ENCODE results near the gene CCDC27. TPM values are rescaled to one million over a fixed set of nuclear protein-coding genes. Genes with fewer than 3 reads are reported as not detected.

The CCDC27 gene
- total RNA-seq, 1 donor from 2014 or later = not detected

GRCh38 chr1:3779265-3779911 lies 27.1 kb downstream of the CCDC27 start:
- Histone ChIP-seq H3K4me1 (ENCODE audit: control insufficient read depth in 3 of 3, insufficient read depth in 3 of 3, low read length in 3 of 3) (peaks cover 15 to 25% (median 20%) of the 10 kb centered on the region in 3 donors), H3K9me3 (ENCODE audit: control insufficient read depth in 3 of 3, low read length in 3 of 3) (no peaks in the 10 kb centered on the region), H3K27ac (ENCODE audit: low read depth, low read length) (no peak overlapping the region)

DNA sequence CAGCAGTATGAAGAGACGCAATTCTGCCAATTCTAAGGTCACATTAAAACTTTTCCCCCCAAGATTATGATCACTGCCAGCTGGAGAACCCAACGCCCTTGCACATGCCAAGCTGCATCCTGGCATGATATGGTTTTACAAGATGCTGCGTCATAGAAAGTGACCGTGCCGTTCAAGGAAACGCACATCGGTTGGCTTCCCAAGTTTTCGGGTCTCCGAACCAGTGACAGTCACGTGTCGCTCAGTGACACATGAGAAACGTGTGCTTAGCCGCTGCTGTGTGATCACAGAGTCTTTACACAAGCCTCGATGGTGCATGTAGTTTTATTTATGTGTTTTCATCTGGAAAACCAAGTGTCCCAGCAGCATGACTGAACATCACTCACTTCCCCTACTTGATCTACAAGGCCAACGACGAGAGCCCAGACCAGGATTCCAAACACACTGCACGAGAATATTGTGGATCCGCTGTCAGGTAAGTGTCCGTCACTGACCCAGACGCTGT lies 27.7 kb downstream of the CCDC27 start:
- Histone ChIP-seq H3K4me1 (ENCODE audit: control insufficient read depth in 3 of 3, insufficient read depth in 3 of 3, low read length in 3 of 3) (peaks cover 15 to 24% (median 20%) of the 10 kb centered on the region in 3 donors), H3K36me3 (ENCODE audit: control insufficient read depth in 3 of 3, insufficient read depth in 3 of 3, low read length in 3 of 3) (peaks cover 50 to 61% (median 53%) of the 10 kb centered on the region in 3 donors)

More at GRCh38 chr1:3779265-3779911, 27.1 kb downstream of the CCDC27 start:
- H3K9ac ChIP-seq (ENCODE audit: low read depth in 1 of 3, low read length in 3 of 3) = peak overlapping the region in 1 of 3 donors; percentile 40
- H3K36me3 ChIP-seq (ENCODE audit: control insufficient read depth in 3 of 3, insufficient read depth in 3 of 3, low read length in 3 of 3) = peaks cover 48 to 56% (median 48%) of the 10 kb centered on the region in 3 donors
- H3K4me3 ChIP-seq (ENCODE audit: low read length in 3 of 3) = no peak overlapping the region
- H3K27me3 ChIP-seq (ENCODE audit: control insufficient read depth in 3 of 3, insufficient read depth in 3 of 3, low read length in 3 of 3) = no peaks in the 10 kb centered on the region

DNA sequence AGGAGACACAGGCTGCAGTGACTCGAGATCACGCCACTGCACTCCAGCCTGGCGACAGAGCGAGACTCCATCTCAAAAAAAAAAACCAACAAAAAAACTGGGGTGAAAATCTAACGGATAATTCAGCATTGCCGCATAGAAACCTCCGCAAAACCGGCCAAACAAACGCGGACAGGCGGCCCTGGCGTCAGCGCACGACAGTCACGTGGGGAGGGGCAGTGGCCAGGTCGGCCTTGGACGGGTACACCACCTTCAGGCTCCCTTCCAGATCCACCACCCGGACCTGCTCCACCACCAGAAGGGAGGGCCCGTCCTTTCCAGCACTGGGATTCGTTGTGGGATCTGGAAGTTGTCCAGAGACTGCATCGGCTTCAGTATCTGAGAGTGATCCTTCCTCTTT lies 28.7 kb downstream of the CCDC27 start:
- Histone ChIP-seq H3K9ac (ENCODE audit: low read depth in 1 of 3, low read length in 3 of 3) (no peak overlapping the region), H3K9me3 (ENCODE audit: control insufficient read depth in 3 of 3, low read length in 3 of 3) (no peaks in the 10 kb centered on the region), H3K4me3 (ENCODE audit: low read length in 3 of 3) (no peak overlapping the region), H3K27ac (ENCODE audit: low read depth, low read length) (no peak overlapping the region), H3K36me3 (ENCODE audit: control insufficient read depth in 3 of 3, insufficient read depth in 3 of 3, low read length in 3 of 3) (peaks cover 59 to 69% (median 60%) of the 10 kb centered on the region in 3 donors), H3K27me3 (ENCODE audit: control insufficient read depth in 3 of 3, insufficient read depth in 3 of 3, low read length in 3 of 3) (no peaks in the 10 kb centered on the region), H3K4me1 (ENCODE audit: control insufficient read depth in 3 of 3, insufficient read depth in 3 of 3, low read length in 3 of 3) (peaks cover 9 to 19% (median 15%) of the 10 kb centered on the region in 3 donors)

More for the DNA sequence above, 27.7 kb downstream of the CCDC27 start:
- H3K9me3 ChIP-seq (ENCODE audit: control insufficient read depth in 3 of 3, low read length in 3 of 3) = no peaks in the 10 kb centered on the region
- no peaks in the 10 kb centered on the region for H3K27me3 ChIP-seq (ENCODE audit: control insufficient read depth in 3 of 3, insufficient read depth in 3 of 3, low read length in 3 of 3)
- H3K4me3 ChIP-seq (ENCODE audit: low read length in 3 of 3) = no peak overlapping the region
- H3K27ac ChIP-seq (ENCODE audit: low read depth, low read length) = no peak overlapping the region
- no peak overlapping the region for H3K9ac ChIP-seq (ENCODE audit: low read depth in 1 of 3, low read length in 3 of 3)

GRCh38 chr1:3783651-3784474 lies 31.6 kb downstream of the CCDC27 start:
- Histone ChIP-seq H3K27me3 (ENCODE audit: control insufficient read depth in 3 of 3, insufficient read depth in 3 of 3, low read length in 3 of 3) (no peaks in the 10 kb centered on the region), H3K9me3 (ENCODE audit: control insufficient read depth in 3 of 3, low read length in 3 of 3) (no peaks in the 10 kb centered on the region), H3K9ac (ENCODE audit: low read depth in 1 of 3, low read length in 3 of 3) (no peak overlapping the region), H3K4me1 (ENCODE audit: control insufficient read depth in 3 of 3, insufficient read depth in 3 of 3, low read length in 3 of 3) (peaks cover 2 to 7% (median 6%) of the 10 kb centered on the region in 3 donors), H3K27ac (ENCODE audit: low read depth, low read length) (no peak overlapping the region), H3K36me3 (ENCODE audit: control insufficient read depth in 3 of 3, insufficient read depth in 3 of 3, low read length in 3 of 3) (peaks cover 74 to 88% (median 75%) of the 10 kb centered on the region in 3 donors), H3K4me3 (ENCODE audit: low read length in 3 of 3) (no peak overlapping the region)

DNA sequence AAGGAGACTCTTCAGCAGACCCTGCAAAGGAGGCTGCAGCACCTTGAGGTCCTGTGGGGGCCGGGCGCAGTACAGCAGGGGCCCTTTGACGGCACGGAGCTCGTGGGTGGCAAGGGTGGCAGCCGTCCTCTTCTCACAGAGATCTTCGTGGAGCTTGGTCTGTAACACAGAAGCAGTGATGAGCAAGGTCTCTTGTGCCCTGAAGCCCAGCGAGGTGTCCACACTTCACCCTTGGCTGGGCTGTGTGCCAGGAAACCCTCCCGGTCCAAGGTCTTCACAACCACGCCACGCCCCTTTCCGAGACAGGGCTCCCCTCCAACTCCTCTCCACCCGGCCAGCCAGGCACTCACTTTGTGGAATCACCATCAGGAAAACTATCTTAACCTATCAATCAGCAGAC lies 32.8 kb downstream of the CCDC27 start:
- Histone ChIP-seq H3K4me1 (ENCODE audit: control insufficient read depth in 3 of 3, insufficient read depth in 3 of 3, low read length in 3 of 3) (peaks cover 8 to 12% (median 12%) of the 10 kb centered on the region in 3 donors), H3K27ac (ENCODE audit: low read depth, low read length) (no peak overlapping the region), H3K27me3 (ENCODE audit: control insufficient read depth in 3 of 3, insufficient read depth in 3 of 3, low read length in 3 of 3) (no peaks in the 10 kb centered on the region), H3K36me3 (ENCODE audit: control insufficient read depth in 3 of 3, insufficient read depth in 3 of 3, low read length in 3 of 3) (peaks cover 63 to 76% (median 67%) of the 10 kb centered on the region in 3 donors), H3K4me3 (ENCODE audit: low read length in 3 of 3) (no peak overlapping the region), H3K9ac (ENCODE audit: low read depth in 1 of 3, low read length in 3 of 3) (no peak overlapping the region), H3K9me3 (ENCODE audit: control insufficient read depth in 3 of 3, low read length in 3 of 3) (no peaks in the 10 kb centered on the region)

GRCh38 chr1:3785456-3786157 lies 33.4 kb downstream of the CCDC27 start:
- no peaks in the 10 kb centered on the region for H3K9me3 ChIP-seq (ENCODE audit: control insufficient read depth in 3 of 3, low read length in 3 of 3)
- H3K27me3 ChIP-seq (ENCODE audit: control insufficient read depth in 3 of 3, insufficient read depth in 3 of 3, low read length in 3 of 3) = no peaks in the 10 kb centered on the region
- H3K9ac ChIP-seq (ENCODE audit: low read depth in 1 of 3, low read length in 3 of 3) = no peak overlapping the region
- peaks cover 13 to 18% (median 14%) of the 10 kb centered on the region in 3 donors for H3K4me1 ChIP-seq (ENCODE audit: control insufficient read depth in 3 of 3, insufficient read depth in 3 of 3, low read length in 3 of 3)
- peaks cover 59 to 71% (median 61%) of the 10 kb centered on the region in 3 donors for H3K36me3 ChIP-seq (ENCODE audit: control insufficient read depth in 3 of 3, insufficient read depth in 3 of 3, low read length in 3 of 3)
- H3K27ac ChIP-seq (ENCODE audit: low read depth, low read length) = no peak overlapping the region
- no peak overlapping the region for H3K4me3 ChIP-seq (ENCODE audit: low read length in 3 of 3)

- Histone ChIP-seq H3K4me3 (ENCODE audit: low read length in 3 of 3) (no peak overlapping the region), H3K36me3 (ENCODE audit: control insufficient read depth in 3 of 3, insufficient read depth in 3 of 3, low read length in 3 of 3) (peaks cover 52 to 62% (median 52%) of the 10 kb centered on the region in 3 donors), H3K27me3 (ENCODE audit: control insufficient read depth in 3 of 3, insufficient read depth in 3 of 3, low read length in 3 of 3) (no peaks in the 10 kb centered on the region), H3K9ac (ENCODE audit: low read depth in 1 of 3, low read length in 3 of 3) (no peak overlapping the region), H3K27ac (ENCODE audit: low read depth, low read length) (no peak overlapping the region), H3K9me3 (ENCODE audit: control insufficient read depth in 3 of 3, low read length in 3 of 3) (no peaks in the 10 kb centered on the region), H3K4me1 (ENCODE audit: control insufficient read depth in 3 of 3, insufficient read depth in 3 of 3, low read length in 3 of 3) (peaks cover 14 to 24% (median 19%) of the 10 kb centered on the region in 3 donors)
These were observed 34.5 kb downstream of the CCDC27 start for GRCh38 chr1:3786468-3787348.

GRCh38 chr1:3787349-3787715 lies 35.1 kb downstream of the CCDC27 start:
- Histone ChIP-seq H3K9me3 (ENCODE audit: control insufficient read depth in 3 of 3, low read length in 3 of 3) (no peaks in the 10 kb centered on the region), H3K9ac (ENCODE audit: low read depth in 1 of 3, low read length in 3 of 3) (no peak overlapping the region), H3K4me3 (ENCODE audit: low read length in 3 of 3) (no peak overlapping the region), H3K4me1 (ENCODE audit: control insufficient read depth in 3 of 3, insufficient read depth in 3 of 3, low read length in 3 of 3) (peaks cover 14 to 27% (median 19%) of the 10 kb centered on the region in 3 donors), H3K36me3 (ENCODE audit: control insufficient read depth in 3 of 3, insufficient read depth in 3 of 3, low read length in 3 of 3) (peaks cover 48 to 56% (median 48%) of the 10 kb centered on the region in 3 donors), H3K27me3 (ENCODE audit: control insufficient read depth in 3 of 3, insufficient read depth in 3 of 3, low read length in 3 of 3) (no peaks in the 10 kb centered on the region), H3K27ac (ENCODE audit: low read depth, low read length) (no peak overlapping the region)

Data from skeletal muscle tissue (tissue), 4 donors.